ENCODE results near the gene ARPC1A. TPM values are rescaled to one million over a fixed set of nuclear protein-coding genes. Genes with fewer than 3 reads are reported as not detected.
"Not testable (repeated sequence)": the region's sequence is repeated elsewhere in the genome, so short reads cannot be mapped to it uniquely, and the experiment has no call there.

ARPC1A gene
- total RNA-seq (100 to 1,000 TPM in 2 of 7 donors, 10 to 100 TPM in 5; 64.5 to 105 (median 91.6) TPM), polyA plus RNA-seq (100 to 1,000 TPM in 1 of 3 donors, 10 to 100 TPM in 2; 65.5 to 124 (median 71.7) TPM)
- long read RNA-seq, donor 1, transcript ARPC1A-201 (10 exons, 1,565 nt): major isoform, 44 of 62 reads
- long read RNA-seq, donor 1, partial matches to known transcripts: 15 of 62 reads
- long read RNA-seq, donor 1, other reads (novel, unspliced or antisense): 0 of 62 reads
- long read RNA-seq, donor 2, transcript ARPC1A-201 (10 exons, 1,565 nt): major isoform, 28 of 29 reads
- long read RNA-seq, donor 2, partial matches to known transcripts: 0 of 29 reads
- long read RNA-seq, donor 2, other reads (novel, unspliced or antisense): 0 of 29 reads

DNA sequence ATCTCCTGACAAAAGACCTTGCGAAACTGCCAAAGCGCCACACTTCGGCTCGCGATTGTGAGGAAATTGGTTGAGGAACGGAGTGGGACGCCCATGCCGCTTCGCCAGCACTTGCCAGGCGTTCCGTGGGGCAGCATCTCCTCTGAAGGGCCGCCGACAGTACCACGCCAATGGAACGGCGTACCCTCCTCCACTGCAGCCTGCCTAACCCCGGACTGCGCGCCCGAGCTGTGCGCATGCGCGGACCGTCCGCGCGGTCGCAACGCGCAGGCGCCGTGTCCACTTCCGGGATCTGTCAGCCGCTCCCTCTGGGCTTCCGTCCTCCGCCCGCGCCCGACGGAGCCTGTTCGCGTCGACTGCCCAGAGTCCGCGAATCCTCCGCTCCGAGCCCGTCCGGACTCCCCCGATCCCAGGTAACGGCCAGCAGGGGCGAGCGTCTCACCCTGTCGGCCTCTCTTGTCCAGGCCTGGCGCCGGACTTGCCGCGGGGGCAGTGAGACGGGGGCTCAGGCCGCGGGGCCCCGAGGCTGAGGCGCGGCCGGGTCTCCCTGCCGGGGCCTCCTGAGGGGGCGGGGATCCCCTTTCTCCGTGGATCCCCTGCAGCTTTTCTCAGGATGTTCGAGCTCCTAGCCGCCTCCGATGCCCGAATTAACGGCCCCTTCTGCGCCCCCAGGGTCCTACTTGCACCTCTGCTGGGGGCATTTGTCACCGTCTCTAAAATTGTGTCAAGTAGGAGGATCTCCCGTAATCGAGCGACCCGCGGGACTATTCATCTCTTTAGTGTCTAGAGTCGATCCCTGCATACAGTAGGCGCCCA, at the start of gene ARPC1A:
Gene ARPC1A (plus strand): TSS at position 307 of the 816 bp plus-strand sequence. CDS start 7,456 bp downstream, outside the sequence.
- TF ChIP-seq POLR2A (IDR thresholded peaks at IDR 0.05) (peak; percentile 6 to 78 (median 74)), POLR2AphosphoS5 (IDR thresholded peaks at IDR 0.05) (peak; percentile 98 to 99 (median 98))
- TF ChIP-seq, protein P1, sequence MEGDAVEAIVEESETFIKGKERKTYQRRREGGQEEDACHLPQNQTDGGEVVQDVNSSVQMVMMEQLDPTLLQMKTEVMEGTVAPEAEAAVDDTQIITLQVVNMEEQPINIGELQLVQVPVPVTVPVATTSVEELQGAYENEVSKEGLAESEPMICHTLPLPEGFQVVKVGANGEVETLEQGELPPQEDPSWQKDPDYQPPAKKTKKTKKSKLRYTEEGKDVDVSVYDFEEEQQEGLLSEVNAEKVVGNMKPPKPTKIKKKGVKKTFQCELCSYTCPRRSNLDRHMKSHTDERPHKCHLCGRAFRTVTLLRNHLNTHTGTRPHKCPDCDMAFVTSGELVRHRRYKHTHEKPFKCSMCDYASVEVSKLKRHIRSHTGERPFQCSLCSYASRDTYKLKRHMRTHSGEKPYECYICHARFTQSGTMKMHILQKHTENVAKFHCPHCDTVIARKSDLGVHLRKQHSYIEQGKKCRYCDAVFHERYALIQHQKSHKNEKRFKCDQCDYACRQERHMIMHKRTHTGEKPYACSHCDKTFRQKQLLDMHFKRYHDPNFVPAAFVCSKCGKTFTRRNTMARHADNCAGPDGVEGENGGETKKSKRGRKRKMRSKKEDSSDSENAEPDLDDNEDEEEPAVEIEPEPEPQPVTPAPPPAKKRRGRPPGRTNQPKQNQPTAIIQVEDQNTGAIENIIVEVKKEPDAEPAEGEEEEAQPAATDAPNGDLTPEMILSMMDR (IDR thresholded peaks at IDR 0.05 in 8 of 11, conservative IDR thresholded peaks at IDR 0.05 in 3 of 11): peak in 5 of 11 experiments; percentile 15 to 34 (median 24)

DNA sequence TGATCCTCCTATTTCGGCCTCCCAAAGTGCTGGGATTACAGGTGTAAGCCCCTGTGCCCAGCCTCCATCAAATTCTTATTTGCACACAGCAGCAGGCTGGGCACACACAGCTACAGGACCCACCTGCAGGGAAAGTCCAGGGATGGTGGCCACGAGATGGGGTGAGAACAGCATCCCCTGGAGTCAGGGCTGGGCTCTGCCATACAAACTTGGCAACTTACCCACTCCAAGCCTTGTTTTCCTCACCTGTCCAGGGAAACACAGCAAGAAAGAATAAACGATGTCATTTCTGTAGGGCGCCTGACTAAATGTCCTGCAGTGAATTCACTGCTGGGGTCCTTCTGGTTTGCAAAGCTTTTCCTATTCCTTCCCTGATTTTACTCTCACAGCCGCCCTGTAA, 47.5 kb upstream of the ARPC1A start:
- Histone ChIP-seq H3K27me3 (replicated peaks in 1 of 7) (no peaks in the 10 kb centered on the region), H3K27ac (no peak overlapping the region), H3K9me3 (no peaks in the 10 kb centered on the region), H3K4me3 (no peak overlapping the region), H3K4me1 (no peaks in the 10 kb centered on the region), H3K36me3 (no peaks in the 10 kb centered on the region)
- DNase-seq: no peak
- TF ChIP-seq, protein P1 (IDR thresholded peaks at IDR 0.05 in 8 of 11, conservative IDR thresholded peaks at IDR 0.05 in 3 of 11): no peak
- no peak for TF ChIP-seq POLR2AphosphoS5 (IDR thresholded peaks at IDR 0.05)
- TF ChIP-seq POLR2A (IDR thresholded peaks at IDR 0.05): no peak
- 82 to 90% (median 90%) methylated on average over 5 of the region's 5 CpGs for WGBS, 5 donors
- intact Hi-C loops (cut with DNase I; ENCODE audit: low total_unique reads): no loop called here

More for the DNA sequence above, at the start of gene ARPC1A:
- WGBS, 5 donors: 0 to 1% (median 0%) methylated on average over 25 to 82 of the region's 82 CpGs
- intact Hi-C loops (cut with DNase I; ENCODE audit: low total_unique reads): no loop called here
- peak within 1 kb of the TSS; percentile 68 to 99 (median 92) for H3K4me3 ChIP-seq
- H3K4me1 ChIP-seq: peaks cover 23 to 60% (median 55%) of the 10 kb centered on the region in 6 donors
- H3K27ac ChIP-seq: peak within 1 kb of the TSS; percentile 70 to 94 (median 90)
- H3K36me3 ChIP-seq: no peaks in the 10 kb centered on the region
- peak; percentile 97 for DNase-seq
- no peaks in the 10 kb centered on the region for H3K9me3 ChIP-seq
- no peaks in the 10 kb centered on the region for H3K27me3 ChIP-seq (replicated peaks in 1 of 7)

DNA sequence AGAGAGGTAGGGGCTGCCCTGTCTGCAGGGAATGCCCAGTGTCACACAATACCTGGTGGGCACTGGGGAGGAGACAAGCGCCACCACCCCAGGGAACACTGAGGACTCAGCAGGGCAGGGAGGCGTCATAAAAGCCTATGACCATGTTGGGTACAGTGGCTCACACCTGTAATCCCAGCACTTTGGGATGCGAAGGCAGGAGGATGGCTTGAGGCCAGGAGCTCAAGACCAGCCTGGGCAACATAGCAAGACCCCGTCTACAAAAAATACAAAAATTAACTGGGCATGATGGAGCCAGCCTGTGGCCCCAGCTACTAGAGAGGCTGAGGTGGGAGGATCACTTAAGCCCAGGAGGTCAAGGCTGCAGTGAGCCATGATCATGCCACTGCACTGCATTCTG, 41.5 kb upstream of the ARPC1A start:
- H3K27me3 ChIP-seq (replicated peaks in 1 of 7); H3K9me3 ChIP-seq; DNase-seq; H3K27ac ChIP-seq; intact Hi-C loops (cut with DNase I; ENCODE audit: low total_unique reads); H3K4me3 ChIP-seq; H3K4me1 ChIP-seq; H3K36me3 ChIP-seq: not testable (repeated sequence)
- 90 to 96% (median 93%) methylated on average over 4 of the region's 4 CpGs for WGBS, 5 donors

DNA sequence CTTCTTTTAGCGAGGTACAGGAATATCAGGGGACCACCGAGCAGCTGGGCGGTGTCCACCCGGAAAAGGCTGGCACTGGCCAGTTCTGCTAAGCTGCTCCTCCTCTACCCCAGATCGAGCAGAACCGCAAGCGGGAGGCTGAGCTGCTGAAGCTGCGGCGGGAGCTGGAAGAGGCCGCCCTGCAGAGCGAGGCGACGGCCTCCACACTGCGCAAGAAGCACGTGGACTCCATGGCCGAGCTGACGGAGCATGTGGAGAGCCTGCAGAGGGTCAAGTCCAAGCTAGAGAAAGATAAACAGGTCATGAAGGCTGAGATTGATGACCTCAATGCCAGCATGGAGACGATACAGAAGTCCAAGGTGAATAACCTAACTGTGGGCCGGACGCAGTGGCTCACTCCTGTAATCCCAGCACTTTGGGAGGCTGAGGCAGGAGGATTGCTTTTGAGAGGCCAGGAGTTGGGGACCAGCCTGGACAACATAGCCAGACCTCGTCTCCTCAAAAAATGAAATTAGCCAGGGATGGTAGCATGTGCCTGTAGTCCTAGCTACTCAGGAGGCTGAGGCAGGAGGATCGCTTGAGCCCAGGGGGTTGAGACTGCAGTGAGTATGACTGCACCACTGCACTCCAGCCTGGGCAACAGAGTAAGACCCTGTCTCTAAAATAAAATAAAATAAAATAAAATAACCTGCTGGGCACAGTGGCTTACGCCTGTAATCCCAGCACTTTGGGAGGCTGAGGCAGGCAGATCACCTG, 37.7 kb upstream of the ARPC1A start:
- no peaks in the 10 kb centered on the region for H3K36me3 ChIP-seq
- intact Hi-C loops (cut with DNase I; ENCODE audit: low total_unique reads): no loop called here
- H3K4me1 ChIP-seq: no peaks in the 10 kb centered on the region
- TF ChIP-seq, protein P1 (IDR thresholded peaks at IDR 0.05 in 8 of 11, conservative IDR thresholded peaks at IDR 0.05 in 3 of 11): no peak
- no peak for TF ChIP-seq POLR2A (IDR thresholded peaks at IDR 0.05)
- no peak for TF ChIP-seq POLR2AphosphoS5 (IDR thresholded peaks at IDR 0.05)
- H3K27me3 ChIP-seq (replicated peaks in 1 of 7): no peaks in the 10 kb centered on the region
- no peak overlapping the region for H3K4me3 ChIP-seq
- H3K9me3 ChIP-seq: no peaks in the 10 kb centered on the region
- WGBS, 5 donors: 90 to 98% (median 94%) methylated on average over 22 to 23 of the region's 23 CpGs
- DNase-seq: no peak
- no peak overlapping the region for H3K27ac ChIP-seq

Measured in spleen (tissue), 13 donors.